GM23338 (cell line): ENCODE data around the gene POFUT2.

ENCODE experiments used
- CREB1 ChIP-seq: fragments of 250-450 bp; sonication (Bioruptor Pico); IDR thresholded peaks from 2 replicates; pipeline ENCODE4 v1.5.0; 2020; ENCODE audit warnings: low read depth, mild to moderate bottlenecking, moderate library complexity
- CTCF ChIP-seq, 2 experiments: fragments of 200-600 bp in 1 of 2; sonication (generic) in 1 of 2; conservative IDR thresholded peaks; 2 replicates each; pipeline versions ENCODE4 v1.5.1 to v1.6.1; 2016 to 2017; ENCODE audit warnings: antibody characterized with exemption in 2 of 2, low read depth in 2 of 2, mild to moderate bottlenecking in 2 of 2, moderate library complexity in 1 of 2
- EZH2 ChIP-seq: fragments of 200-600 bp; sonication (generic); IDR thresholded peaks from one replicate; pipeline ENCODE4 v1.8.0; 2017; ENCODE audit warnings: antibody characterized with exemption, mild to moderate bottlenecking, low read depth; ENCODE audit not compliant: unreplicated experiment
- EZH2phosphoT487 ChIP-seq: fragments of 200-600 bp; sonication (generic); IDR thresholded peaks from one replicate; pipeline ENCODE4 v1.8.1; 2018; ENCODE audit warnings: antibody characterized with exemption; ENCODE audit not compliant: unreplicated experiment
- JUNB ChIP-seq: IDR thresholded peaks from one replicate; pipeline ENCODE4 v1.6.1; 2016; ENCODE audit warnings: antibody characterized with exemption; ENCODE audit not compliant: unreplicated experiment
- NANOG ChIP-seq: IDR thresholded peaks from 2 replicates; pipeline ENCODE4 v1.6.1; 2016; ENCODE audit warnings: antibody characterized with exemption, borderline replicate concordance
- POLR2AphosphoS5 ChIP-seq: IDR thresholded peaks from 2 replicates; pipeline ENCODE4 v1.6.1; 2016; ENCODE audit warnings: antibody characterized with exemption, low read depth
- STAT1 ChIP-seq: IDR thresholded peaks from one replicate; pipeline ENCODE4 v1.6.1; 2016; ENCODE audit warnings: antibody characterized with exemption; ENCODE audit not compliant: unreplicated experiment
- ZNF114 ChIP-seq: fragments of 250-450 bp; sonication (Bioruptor Pico); IDR thresholded peaks from 2 replicates; pipeline ENCODE4 v1.5.0; 2020; ENCODE audit warnings: mild to moderate bottlenecking, moderate library complexity
- ZNF331 ChIP-seq: fragments of 250-450 bp; sonication (Bioruptor Pico); IDR thresholded peaks from 2 replicates; pipeline ENCODE4 v1.5.0; 2020; ENCODE audit warnings: low read depth, mild to moderate bottlenecking, moderate library complexity
- TF ChIP-seq, protein P1 (sequence below): IDR thresholded peaks from one replicate; pipeline ENCODE4 v1.6.1; 2018; ENCODE audit warnings: antibody characterized with exemption; ENCODE audit not compliant: unreplicated experiment
- TF ChIP-seq, protein P2 (sequence below): fragments of 250-450 bp; sonication (Bioruptor Pico); IDR thresholded peaks from 2 replicates; pipeline ENCODE4 v1.5.0; 2020; ENCODE audit warnings: mild to moderate bottlenecking, moderate library complexity
- TF ChIP-seq, protein P3 (sequence below): IDR thresholded peaks from 2 replicates; pipeline ENCODE4 v1.6.1; 2016; ENCODE audit warnings: antibody characterized with exemption

- TF ChIP-seq CTCF (conservative IDR thresholded peaks at IDR 0.05; ENCODE audit: low read depth in 2 of 2) (no peak), EZH2phosphoT487 (no peak), POLR2AphosphoS5 (no peak), EZH2 (no peak), STAT1 (no peak), CREB1 (CRISPR knock-in tag) (no peak), JUNB (no peak), ZNF114 (CRISPR knock-in tag) (no peak), NANOG (no peak), ZNF331 (CRISPR knock-in tag) (no peak)
- TF ChIP-seq, protein P1, sequence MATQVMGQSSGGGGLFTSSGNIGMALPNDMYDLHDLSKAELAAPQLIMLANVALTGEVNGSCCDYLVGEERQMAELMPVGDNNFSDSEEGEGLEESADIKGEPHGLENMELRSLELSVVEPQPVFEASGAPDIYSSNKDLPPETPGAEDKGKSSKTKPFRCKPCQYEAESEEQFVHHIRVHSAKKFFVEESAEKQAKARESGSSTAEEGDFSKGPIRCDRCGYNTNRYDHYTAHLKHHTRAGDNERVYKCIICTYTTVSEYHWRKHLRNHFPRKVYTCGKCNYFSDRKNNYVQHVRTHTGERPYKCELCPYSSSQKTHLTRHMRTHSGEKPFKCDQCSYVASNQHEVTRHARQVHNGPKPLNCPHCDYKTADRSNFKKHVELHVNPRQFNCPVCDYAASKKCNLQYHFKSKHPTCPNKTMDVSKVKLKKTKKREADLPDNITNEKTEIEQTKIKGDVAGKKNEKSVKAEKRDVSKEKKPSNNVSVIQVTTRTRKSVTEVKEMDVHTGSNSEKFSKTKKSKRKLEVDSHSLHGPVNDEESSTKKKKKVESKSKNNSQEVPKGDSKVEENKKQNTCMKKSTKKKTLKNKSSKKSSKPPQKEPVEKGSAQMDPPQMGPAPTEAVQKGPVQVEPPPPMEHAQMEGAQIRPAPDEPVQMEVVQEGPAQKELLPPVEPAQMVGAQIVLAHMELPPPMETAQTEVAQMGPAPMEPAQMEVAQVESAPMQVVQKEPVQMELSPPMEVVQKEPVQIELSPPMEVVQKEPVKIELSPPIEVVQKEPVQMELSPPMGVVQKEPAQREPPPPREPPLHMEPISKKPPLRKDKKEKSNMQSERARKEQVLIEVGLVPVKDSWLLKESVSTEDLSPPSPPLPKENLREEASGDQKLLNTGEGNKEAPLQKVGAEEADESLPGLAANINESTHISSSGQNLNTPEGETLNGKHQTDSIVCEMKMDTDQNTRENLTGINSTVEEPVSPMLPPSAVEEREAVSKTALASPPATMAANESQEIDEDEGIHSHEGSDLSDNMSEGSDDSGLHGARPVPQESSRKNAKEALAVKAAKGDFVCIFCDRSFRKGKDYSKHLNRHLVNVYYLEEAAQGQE: no peak
- TF ChIP-seq, protein P2, sequence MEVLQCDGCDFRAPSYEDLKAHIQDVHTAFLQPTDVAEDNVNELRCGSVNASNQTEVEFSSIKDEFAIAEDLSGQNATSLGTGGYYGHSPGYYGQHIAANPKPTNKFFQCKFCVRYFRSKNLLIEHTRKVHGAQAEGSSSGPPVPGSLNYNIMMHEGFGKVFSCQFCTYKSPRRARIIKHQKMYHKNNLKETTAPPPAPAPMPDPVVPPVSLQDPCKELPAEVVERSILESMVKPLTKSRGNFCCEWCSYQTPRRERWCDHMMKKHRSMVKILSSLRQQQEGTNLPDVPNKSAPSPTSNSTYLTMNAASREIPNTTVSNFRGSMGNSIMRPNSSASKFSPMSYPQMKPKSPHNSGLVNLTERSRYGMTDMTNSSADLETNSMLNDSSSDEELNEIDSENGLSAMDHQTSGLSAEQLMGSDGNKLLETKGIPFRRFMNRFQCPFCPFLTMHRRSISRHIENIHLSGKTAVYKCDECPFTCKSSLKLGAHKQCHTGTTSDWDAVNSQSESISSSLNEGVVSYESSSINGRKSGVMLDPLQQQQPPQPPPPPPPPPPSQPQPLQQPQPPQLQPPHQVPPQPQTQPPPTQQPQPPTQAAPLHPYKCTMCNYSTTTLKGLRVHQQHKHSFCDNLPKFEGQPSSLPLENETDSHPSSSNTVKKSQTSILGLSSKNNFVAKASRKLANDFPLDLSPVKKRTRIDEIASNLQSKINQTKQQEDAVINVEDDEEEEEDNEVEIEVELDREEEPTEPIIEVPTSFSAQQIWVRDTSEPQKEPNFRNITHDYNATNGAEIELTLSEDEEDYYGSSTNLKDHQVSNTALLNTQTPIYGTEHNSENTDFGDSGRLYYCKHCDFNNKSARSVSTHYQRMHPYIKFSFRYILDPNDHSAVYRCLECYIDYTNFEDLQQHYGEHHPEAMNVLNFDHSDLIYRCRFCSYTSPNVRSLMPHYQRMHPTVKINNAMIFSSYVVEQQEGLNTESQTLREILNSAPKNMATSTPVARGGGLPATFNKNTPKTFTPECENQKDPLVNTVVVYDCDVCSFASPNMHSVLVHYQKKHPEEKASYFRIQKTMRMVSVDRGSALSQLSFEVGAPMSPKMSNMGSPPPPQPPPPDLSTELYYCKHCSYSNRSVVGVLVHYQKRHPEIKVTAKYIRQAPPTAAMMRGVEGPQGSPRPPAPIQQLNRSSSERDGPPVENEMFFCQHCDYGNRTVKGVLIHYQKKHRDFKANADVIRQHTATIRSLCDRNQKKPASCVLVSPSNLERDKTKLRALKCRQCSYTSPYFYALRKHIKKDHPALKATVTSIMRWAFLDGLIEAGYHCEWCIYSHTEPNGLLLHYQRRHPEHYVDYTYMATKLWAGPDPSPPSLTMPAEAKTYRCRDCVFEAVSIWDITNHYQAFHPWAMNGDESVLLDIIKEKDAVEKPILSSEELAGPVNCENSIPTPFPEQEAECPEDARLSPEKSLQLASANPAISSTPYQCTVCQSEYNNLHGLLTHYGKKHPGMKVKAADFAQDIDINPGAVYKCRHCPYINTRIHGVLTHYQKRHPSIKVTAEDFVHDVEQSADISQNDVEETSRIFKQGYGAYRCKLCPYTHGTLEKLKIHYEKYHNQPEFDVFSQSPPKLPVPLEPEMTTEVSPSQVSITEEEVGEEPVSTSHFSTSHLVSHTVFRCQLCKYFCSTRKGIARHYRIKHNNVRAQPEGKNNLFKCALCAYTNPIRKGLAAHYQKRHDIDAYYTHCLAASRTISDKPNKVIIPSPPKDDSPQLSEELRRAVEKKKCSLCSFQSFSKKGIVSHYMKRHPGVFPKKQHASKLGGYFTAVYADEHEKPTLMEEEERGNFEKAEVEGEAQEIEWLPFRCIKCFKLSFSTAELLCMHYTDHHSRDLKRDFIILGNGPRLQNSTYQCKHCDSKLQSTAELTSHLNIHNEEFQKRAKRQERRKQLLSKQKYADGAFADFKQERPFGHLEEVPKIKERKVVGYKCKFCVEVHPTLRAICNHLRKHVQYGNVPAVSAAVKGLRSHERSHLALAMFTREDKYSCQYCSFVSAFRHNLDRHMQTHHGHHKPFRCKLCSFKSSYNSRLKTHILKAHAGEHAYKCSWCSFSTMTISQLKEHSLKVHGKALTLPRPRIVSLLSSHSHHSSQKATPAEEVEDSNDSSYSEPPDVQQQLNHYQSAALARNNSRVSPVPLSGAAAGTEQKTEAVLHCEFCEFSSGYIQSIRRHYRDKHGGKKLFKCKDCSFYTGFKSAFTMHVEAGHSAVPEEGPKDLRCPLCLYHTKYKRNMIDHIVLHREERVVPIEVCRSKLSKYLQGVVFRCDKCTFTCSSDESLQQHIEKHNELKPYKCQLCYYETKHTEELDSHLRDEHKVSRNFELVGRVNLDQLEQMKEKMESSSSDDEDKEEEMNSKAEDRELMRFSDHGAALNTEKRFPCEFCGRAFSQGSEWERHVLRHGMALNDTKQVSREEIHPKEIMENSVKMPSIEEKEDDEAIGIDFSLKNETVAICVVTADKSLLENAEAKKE: no peak
- TF ChIP-seq, protein P3, sequence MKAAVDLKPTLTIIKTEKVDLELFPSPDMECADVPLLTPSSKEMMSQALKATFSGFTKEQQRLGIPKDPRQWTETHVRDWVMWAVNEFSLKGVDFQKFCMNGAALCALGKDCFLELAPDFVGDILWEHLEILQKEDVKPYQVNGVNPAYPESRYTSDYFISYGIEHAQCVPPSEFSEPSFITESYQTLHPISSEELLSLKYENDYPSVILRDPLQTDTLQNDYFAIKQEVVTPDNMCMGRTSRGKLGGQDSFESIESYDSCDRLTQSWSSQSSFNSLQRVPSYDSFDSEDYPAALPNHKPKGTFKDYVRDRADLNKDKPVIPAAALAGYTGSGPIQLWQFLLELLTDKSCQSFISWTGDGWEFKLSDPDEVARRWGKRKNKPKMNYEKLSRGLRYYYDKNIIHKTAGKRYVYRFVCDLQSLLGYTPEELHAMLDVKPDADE: no peak
Observed at GRCh38 chr21:45225041-45225740, 62.5 kb downstream of the POFUT2 start.
